Fibroblast of lung (primary cell): Measurements from ENCODE around the gene KRT82.

Experiments
- EZH2 ChIP-seq: IDR thresholded peaks from 2 replicates; pipeline ENCODE4 v1.5.1; 2012; ENCODE audit warnings: low read length, control low read depth, mild to moderate bottlenecking; ENCODE audit errors: missing control alignments
- TF ChIP-seq, protein P1 (sequence below), 2 donors: IDR thresholded peaks in 1 of 2; conservative IDR thresholded peaks in 1 of 2; 1 replicate in 1 of 2; 2 replicates in 1 of 2; pipeline ENCODE4 v1.5.1; 2011 to 2012; ENCODE audit warnings: low read length in 2 of 2, control low read depth in 1 of 2, inconsistent platforms in 1 of 2, low read depth in 1 of 2, mild to moderate bottlenecking in 1 of 2

DNA sequence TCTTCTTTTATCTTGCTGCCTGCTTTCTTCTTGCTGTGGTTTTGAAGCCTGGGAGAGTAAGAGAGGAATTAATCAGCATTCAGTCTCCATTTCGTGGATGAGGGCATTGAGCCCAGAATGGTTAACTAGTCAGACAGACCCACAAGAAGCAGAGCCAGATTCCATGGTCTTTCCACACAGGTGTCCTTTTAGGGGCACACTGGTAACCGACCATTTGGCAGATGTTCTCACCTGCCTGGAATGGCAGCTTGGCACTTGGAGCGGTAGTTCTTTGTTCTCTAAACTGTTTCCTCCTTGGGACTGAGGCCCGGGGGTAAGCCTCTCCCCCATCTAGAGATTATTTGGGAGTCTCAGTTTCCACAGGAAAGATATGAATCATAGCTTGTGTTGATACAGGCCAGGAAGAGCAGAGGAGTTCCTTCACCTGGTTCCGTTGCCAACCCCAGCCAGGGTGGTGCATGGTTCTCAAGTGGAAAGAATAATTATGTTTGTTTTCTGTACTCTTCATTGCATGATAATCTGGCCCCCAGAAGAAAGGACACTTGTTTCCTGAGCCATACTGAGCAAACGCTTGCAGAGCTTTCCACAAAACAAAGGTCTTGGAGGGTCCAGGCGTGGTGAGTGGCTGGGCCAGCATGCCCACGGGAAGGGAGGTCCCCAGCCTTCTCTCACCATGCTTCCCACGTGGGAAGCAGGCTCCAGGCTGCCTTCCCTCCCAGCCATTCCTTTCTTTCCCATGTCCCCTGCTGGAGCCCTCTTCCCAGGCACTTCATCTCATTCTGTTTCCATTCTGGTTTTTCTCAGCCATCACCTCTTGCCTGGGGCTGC lies 30.1 kb upstream of the KRT82 start:
- TF ChIP-seq, protein P1, sequence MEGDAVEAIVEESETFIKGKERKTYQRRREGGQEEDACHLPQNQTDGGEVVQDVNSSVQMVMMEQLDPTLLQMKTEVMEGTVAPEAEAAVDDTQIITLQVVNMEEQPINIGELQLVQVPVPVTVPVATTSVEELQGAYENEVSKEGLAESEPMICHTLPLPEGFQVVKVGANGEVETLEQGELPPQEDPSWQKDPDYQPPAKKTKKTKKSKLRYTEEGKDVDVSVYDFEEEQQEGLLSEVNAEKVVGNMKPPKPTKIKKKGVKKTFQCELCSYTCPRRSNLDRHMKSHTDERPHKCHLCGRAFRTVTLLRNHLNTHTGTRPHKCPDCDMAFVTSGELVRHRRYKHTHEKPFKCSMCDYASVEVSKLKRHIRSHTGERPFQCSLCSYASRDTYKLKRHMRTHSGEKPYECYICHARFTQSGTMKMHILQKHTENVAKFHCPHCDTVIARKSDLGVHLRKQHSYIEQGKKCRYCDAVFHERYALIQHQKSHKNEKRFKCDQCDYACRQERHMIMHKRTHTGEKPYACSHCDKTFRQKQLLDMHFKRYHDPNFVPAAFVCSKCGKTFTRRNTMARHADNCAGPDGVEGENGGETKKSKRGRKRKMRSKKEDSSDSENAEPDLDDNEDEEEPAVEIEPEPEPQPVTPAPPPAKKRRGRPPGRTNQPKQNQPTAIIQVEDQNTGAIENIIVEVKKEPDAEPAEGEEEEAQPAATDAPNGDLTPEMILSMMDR (conservative IDR thresholded peaks at IDR 0.05 in 1 of 2, IDR thresholded peaks at IDR 0.05 in 1 of 2; ENCODE audit: low read depth in 1 of 2, low read length in 2 of 2), result no peak
- no peak for TF ChIP-seq EZH2
